ENCODE results near the gene TPRN.

GRCh38 chr9:137176302-137177182 is 24.0 kb downstream of the TPRN start:
- no peak for TF ChIP-seq POLR2AphosphoS5 (IDR thresholded peaks at IDR 0.05; ENCODE audit: low read depth, low read length)
- no peak for TF ChIP-seq POLR2A (IDR thresholded peaks at IDR 0.05; ENCODE audit: low read depth, low read length)
- no peak for TF ChIP-seq SPI1 (IDR thresholded peaks at IDR 0.05; ENCODE audit: low read depth, low read length)
- no peak for TF ChIP-seq TAF1 (IDR thresholded peaks at IDR 0.05; ENCODE audit: low read depth, low read length)
- TF ChIP-seq POU2F2 (IDR thresholded peaks at IDR 0.05; ENCODE audit: low read depth, low read length) = no peak
- TF ChIP-seq PAX5 (IDR thresholded peaks at IDR 0.05; ENCODE audit: insufficient read depth, low read length, severe bottlenecking) = no peak

Measured in GM12891 (cell line).